K562 (cell line): Measurements from ENCODE around the gene METTL6. TPM values are rescaled to one million over a fixed set of nuclear protein-coding genes. Genes with fewer than 3 reads are reported as not detected.

Source experiments
- ATAC-seq: fragments of 200-7000 bp; cut with Tn5 transposase; 3 replicates; pipeline ENCODE4 v1.9.1; 2020; ENCODE audit warnings: moderate library complexity
- BruUV-seq: library from RNA; stranded (reverse); fragments of 400-500 nt; replicated peaks from 2 replicates; lab custom pipeline; 2021; lab: Mats Ljungman, UMichigan
- CTCF ChIA-PET: fragments of 300-600 bp; formaldehyde crosslinking; extraction: SDS; loops from one replicate; lab custom pipeline; 2021; ENCODE audit warnings: low intra/inter-chr PET ratio; lab: Yijun Ruan, JAX
- POLR2A ChIA-PET: fragments of 300-600, 350-650 bp; sonication (Branson Sonifier 250); formaldehyde crosslinking; extraction: SDS; loops from one replicate; lab custom pipeline; 2021; ENCODE audit warnings: antibody characterized with exemption, inconsistent platforms; lab: Yijun Ruan, JAX
- DNase-seq, 4 experiments: peaks; one replicate each; pipeline versions ENCODE4 v3.0.0 to v3.0.0-alpha.2; 2011 to 2018; ENCODE audit warnings: low spot score in 3 of 4, mixed read lengths in 3 of 4; ENCODE audit errors: extremely low read depth in 1 of 4
- FAIRE-seq: peaks from 2 replicates; lab custom pipeline; 2011; peaks lifted over from hg19 to GRCh38; lab: Jason Lieb, UNC
- H2AFZ ChIP-seq: 2 replicates; pipeline ENCODE4 v1.6.0; 2011; ENCODE audit warnings: low read depth, low read length, control low read depth, inconsistent platforms
- H3K27ac ChIP-seq: fragments of 200-600 bp; 3 replicates; pipeline ENCODE4 v1.8.0; 2011; ENCODE audit warnings: low read depth, mild to moderate bottlenecking, control low read depth, inconsistent platforms, low read length, moderate library complexity, mixed read lengths; ENCODE audit errors: extremely low read depth
- H3K27me3 ChIP-seq, 2 experiments: fragments of 300-600 bp in 1 of 2; 2 replicates in 1 of 2; 3 replicates in 1 of 2; pipeline versions ENCODE4 v1.6.0 to v1.8.0; 2011; ENCODE audit warnings: inconsistent platforms in 2 of 2, low read length in 2 of 2, mild to moderate bottlenecking in 1 of 2, mixed read lengths in 1 of 2, moderate library complexity in 1 of 2; ENCODE audit not compliant: control insufficient read depth in 2 of 2, insufficient read depth in 2 of 2
- H3K36me3 ChIP-seq: fragments of 300-600 bp; 3 replicates; pipeline ENCODE4 v1.8.0; 2011; ENCODE audit warnings: mild to moderate bottlenecking, low read length, inconsistent platforms; ENCODE audit not compliant: control insufficient read depth, insufficient read depth
- H3K4me1 ChIP-seq, 2 experiments: fragments of 200-600 bp in 1 of 2; replicated peaks in 1 of 2; 2 replicates in 1 of 2; 3 replicates in 1 of 2; pipeline versions ENCODE4 v1.5.1 to v1.8.0; 2011; ENCODE audit warnings: inconsistent platforms in 2 of 2, low read length in 2 of 2, mild to moderate bottlenecking in 1 of 2, mixed read lengths in 1 of 2, moderate library complexity in 1 of 2; ENCODE audit not compliant: control insufficient read depth in 2 of 2, insufficient read depth in 2 of 2
- H3K4me2 ChIP-seq: 2 replicates; pipeline ENCODE4 v1.6.1; 2011; ENCODE audit warnings: low read length, control low read depth, inconsistent platforms, mixed read lengths; ENCODE audit not compliant: insufficient read depth
- H3K4me3 ChIP-seq: fragments of 200-600 bp; sonication (generic), shearing (Covaris generic); 2 replicates; pipeline ENCODE4 v1.5.1; 2016; ENCODE audit warnings: control low read depth, inconsistent platforms
- H3K79me2 ChIP-seq: fragments of 200-600 bp; 3 replicates; pipeline ENCODE4 v1.8.0; 2011; ENCODE audit warnings: low read length, inconsistent platforms; ENCODE audit not compliant: control insufficient read depth, insufficient read depth
- H3K9ac ChIP-seq, 2 experiments: 2 replicates each; pipeline versions ENCODE4 v1.6.0 to v1.6.1; 2011; ENCODE audit warnings: low read depth in 2 of 2, low read length in 2 of 2, control low read depth in 1 of 2, inconsistent platforms in 1 of 2, mild to moderate bottlenecking in 1 of 2, mixed read lengths in 1 of 2; ENCODE audit not compliant: insufficient read depth in 1 of 2
- H3K9me1 ChIP-seq: one replicate; pipeline ENCODE4 v1.6.0; 2011; ENCODE audit warnings: inconsistent platforms, mild to moderate bottlenecking, low read length, moderate library complexity; ENCODE audit not compliant: control insufficient read depth, insufficient read depth
- H3K9me3 ChIP-seq: replicated peaks from 2 replicates; pipeline ENCODE4 v1.5.1; 2011; ENCODE audit warnings: low read depth, low read length, inconsistent platforms; ENCODE audit not compliant: control insufficient read depth, insufficient read depth
- H4K20me1 ChIP-seq: replicated peaks from 2 replicates; pipeline ENCODE4 v1.6.1; 2011; ENCODE audit warnings: low read length, inconsistent platforms, mixed read lengths; ENCODE audit not compliant: control insufficient read depth, insufficient read depth
- KHSRP ChIP-seq: fragments of 450-650 bp; IDR thresholded peaks from 2 replicates; pipeline ENCODE4 v1.6.1; 2017
- NFRKB ChIP-seq: fragments of 450-650 bp; IDR thresholded peaks from 2 replicates; pipeline ENCODE4 v1.6.1; 2016; ENCODE audit warnings: low read depth
- PHF21A ChIP-seq: fragments of 450-650 bp; IDR thresholded peaks from 2 replicates; pipeline ENCODE4 v1.6.1; 2017; ENCODE audit warnings: low read depth, borderline replicate concordance
- PKNOX1 ChIP-seq: fragments of 450-650 bp; IDR thresholded peaks from 2 replicates; pipeline ENCODE4 v1.6.1; 2016
- RBFOX2 ChIP-seq: fragments of 200-400 bp; formaldehyde crosslinking; IDR thresholded peaks from 2 replicates; pipeline ENCODE4 v1.6.1; 2017; ENCODE audit warnings: low read depth, mild to moderate bottlenecking, low read length, moderate library complexity
- SMARCA4 ChIP-seq: fragments of 450-650 bp; IDR thresholded peaks from 2 replicates; pipeline ENCODE4 v1.6.1; 2016
- STAT6 ChIP-seq: sonication (generic); formaldehyde crosslinking; IDR thresholded peaks from 2 replicates; pipeline ENCODE4 v1.8.1; 2023; ENCODE audit warnings: mild to moderate bottlenecking, missing genetic modification reagents
- TAF1 ChIP-seq: IDR thresholded peaks from 2 replicates; pipeline ENCODE4 v1.6.1; 2011; ENCODE audit warnings: mild to moderate bottlenecking, low read length, moderate library complexity; ENCODE audit not compliant: insufficient read depth, control insufficient read depth, severe bottlenecking; ENCODE audit errors: extremely low read depth
- WHSC1 ChIP-seq: IDR thresholded peaks from one replicate; pipeline ENCODE4 v1.6.1; 2012; ENCODE audit warnings: low read length, control low read depth, inconsistent platforms
- ZNF395 ChIP-seq: fragments of 200-800 bp; sonication (Bioruptor generic); IDR thresholded peaks from 2 replicates; pipeline ENCODE4 v1.6.1; 2017; ENCODE audit warnings: missing genetic modification characterization, missing compliant biosample characterization
- ZNF41 ChIP-seq: fragments of 250-450 bp; sonication (Bioruptor Pico); conservative IDR thresholded peaks from 2 replicates; pipeline ENCODE4 v1.4.0; 2020; ENCODE audit warnings: mild to moderate bottlenecking
- ZNF584 ChIP-seq: fragments of 200-800 bp; sonication (Bioruptor generic); IDR thresholded peaks from 2 replicates; pipeline ENCODE4 v1.6.1; 2016; ENCODE audit warnings: low read depth, mild to moderate bottlenecking, missing genetic modification characterization, missing compliant biosample characterization
- ZNF668 ChIP-seq: fragments of 250-450 bp; sonication (Bioruptor Pico); IDR thresholded peaks from 2 replicates; pipeline ENCODE4 v1.8.0; 2022; ENCODE audit warnings: mild to moderate bottlenecking, inconsistent platforms
- ZNF778 ChIP-seq: fragments of 450-650 bp; formaldehyde crosslinking; IDR thresholded peaks from 2 replicates; pipeline ENCODE4 v1.4.0; 2020; ENCODE audit warnings: mild to moderate bottlenecking, moderate library complexity
- WGBS: fragments of 100-300 bp; shearing (Covaris generic); methylation state at CpG from one replicate; pipeline ENCODE4 v1.1.6; 2016; ENCODE audit warnings: low coverage, mixed read lengths; ENCODE audit not compliant: insufficient coverage; ENCODE audit errors: missing lambda C conversion rate; 5-methylcytosine and 5-hydroxymethylcytosine counted together
- in situ Hi-C: fragments of 300-500 bp; cut with MboI; formaldehyde crosslinking; loops from 4 replicates; pipeline ENCODE4 v1.15.0; 2018; ENCODE audit warnings: inconsistent platforms, mixed read lengths
- intact Hi-C: fragments of 100-400 bp; cut with micrococcal nuclease; formaldehyde crosslinking; loops from 2 replicates; pipeline ENCODE4 v1.14.2; 2022
- polyA plus RNA-seq, 8 experiments: library from polyadenylated mRNA; depleted of rRNA in 4 of 8; stranded (reverse) in 5 of 8; unstranded in 3 of 8; fragments of >200 nt; fragmentation: Nextera tagmentation in 2 of 8; fragmentation: Illumina TruSeq in 1 of 8; extraction: Ambion mirVana in 2 of 8; extraction: Trizol in 1 of 8; gene quantifications; 2 replicates each; pipeline versions ENCODE4 v1.2.1 to v1.2.3, GENCODE V29; 2011 to 2014; ENCODE audit warnings: inconsistent platforms in 1 of 8, missing spikeins in 1 of 8
- total RNA-seq, 7 experiments: library from RNA; depleted of rRNA in 6 of 7; stranded (reverse); fragments of >200 nt in 6 of 7; fragmentation: Illumina TruSeq in 2 of 7; extraction: Trizol in 2 of 7; gene quantifications; 2 replicates each; pipeline versions ENCODE4 v1.2.1 to v1.2.3, GENCODE V29; 2011 to 2021; ENCODE audit warnings: low replicate concordance in 1 of 7

The METTL6 gene
- total and polyA plus RNA-seq, 9 of the 15 experiments (the other 6 are each of a cell fraction or from before 2014, with no cell fraction given) = 18.8 to 61.5 (median 33.9) TPM

- H3K4me1 ChIP-seq = 0 out of 5 replicates have a peak, but pooled peaks cover 0 to 3% of the 10 kb centered on the region in 2 experiments
- no peak for ATAC-seq
- H3K4me2 ChIP-seq = no peak overlapping the region
- H3K9ac ChIP-seq = no peak overlapping the region
- no peaks in the 10 kb centered on the region for H4K20me1 ChIP-seq
- TF ChIP-seq SMARCA4 (no peak), NFRKB (no peak), ZNF778 (CRISPR knock-in tag) (no peak), WHSC1 (no peak), ZNF584 (CRISPR knock-in tag) (no peak), ZNF395 (CRISPR knock-in tag) (no peak), TAF1 (no peak), RBFOX2 (no peak), PKNOX1 (no peak), ZNF668 (no peak), ZNF41 (CRISPR knock-in tag) (no peak), PHF21A (no peak), STAT6 (CRISPR knock-in tag) (no peak), KHSRP (no peak)
- H3K79me2 ChIP-seq = no peaks in the 10 kb centered on the region
- in situ Hi-C loops (no loop called here), intact Hi-C loops (no loop called here)
- H3K4me3 ChIP-seq = no peak overlapping the region
- no peak overlapping the region for H3K27ac ChIP-seq
- 24% methylated on average over 3 of the region's 3 CpGs for WGBS
- H3K36me3 ChIP-seq = no peaks in the 10 kb centered on the region
- no peak for FAIRE-seq
- POLR2A ChIA-PET = interaction anchor here (0.7 kb wide), 1 partner anchor 25 kb away, joined by 3 read pairs; no protein-coding TSS in a partner anchor
- H3K9me3 ChIP-seq = no peaks in the 10 kb centered on the region
- H3K27me3 ChIP-seq = no peaks in the 10 kb centered on the region
- no peak for DNase-seq
- no peaks in the 10 kb centered on the region for H3K9me1 ChIP-seq
- BruUV-seq = no TSS peak
- H2AFZ ChIP-seq = no peak overlapping the region
- CTCF ChIA-PET = interaction anchor here (0.6 kb wide), 1 partner anchor 61 kb away, joined by 4 read pairs; no protein-coding TSS in a partner anchor
Observed at GRCh38 chr3:15449489-15450224, 22.3 kb upstream of the METTL6 start.
